Astrocyte (in vitro differentiated cells and primary cell): Measurements from ENCODE around the gene FGGY.

ENCODE experiments used
- CTCF ChIP-seq: IDR thresholded peaks from 2 replicates; pipeline ENCODE4 v1.5.1; 2011; ENCODE audit warnings: low read depth, mild to moderate bottlenecking, inconsistent platforms, low read length, moderate library complexity; ENCODE audit not compliant: insufficient read depth
- EZH2 ChIP-seq: IDR thresholded peaks from 2 replicates; pipeline ENCODE4 v1.6.1; 2012; ENCODE audit warnings: mild to moderate bottlenecking, low read length, inconsistent platforms; ENCODE audit not compliant: insufficient read depth

- TF ChIP-seq CTCF: no peak
- no peak for TF ChIP-seq EZH2
Observed at GRCh38 chr1:59342801-59343575, 46.1 kb downstream of the FGGY start.
